GM12878 (cell line): ENCODE results near the gene BFSP2. TPM values are rescaled to one million over a fixed set of nuclear protein-coding genes. Genes with fewer than 3 reads are reported as not detected.

Source experiments
- ATAC-seq: fragments of 200-7000 bp; cut with Tn5 transposase; 3 replicates; pipeline ENCODE4 v1.9.1; 2020; ENCODE audit warnings: mild to moderate bottlenecking, moderate library complexity
- BruUV-seq: library from RNA; stranded (reverse); fragments of 400-500 nt; replicated peaks from 2 replicates; lab custom pipeline; 2021; lab: Mats Ljungman, UMichigan
- CTCF ChIA-PET: fragments of 300-600 bp; sonication (Branson Sonifier 250); formaldehyde crosslinking; extraction: SDS; loops from one replicate; lab custom pipeline; 2021; ENCODE audit warnings: inconsistent platforms; lab: Yijun Ruan, JAX
- POLR2A ChIA-PET: fragments of 350-600 bp; formaldehyde crosslinking; extraction: SDS; loops from one replicate; lab custom pipeline; 2021; ENCODE audit warnings: inconsistent platforms; lab: Charles Lee
- RAD21 ChIA-PET: fragments of 300-600 bp; sonication (Branson Sonifier 250); formaldehyde crosslinking; loops from one replicate; lab custom pipeline; 2023; ENCODE audit warnings: antibody characterized with exemption; ENCODE audit not compliant: unreplicated experiment; lab: Charles Lee
- SMC1A ChIA-PET: fragments of 300-600 bp; sonication (Branson Sonifier 250); formaldehyde crosslinking; loops from one replicate; lab custom pipeline; 2023; ENCODE audit not compliant: unreplicated experiment, uncharacterized antibody; lab: Charles Lee
- DNase-seq: peaks from one replicate; pipeline ENCODE4 v3.0.0-alpha.2; 2011; ENCODE audit warnings: low read depth, low spot score
- FAIRE-seq: peaks from 3 replicates; lab custom pipeline; 2011; peaks lifted over from hg19 to GRCh38; lab: Jason Lieb, UNC
- H2AFZ ChIP-seq: 2 replicates; pipeline ENCODE4 v1.6.0; 2011; ENCODE audit warnings: low read depth, low read length, control low read depth; ENCODE audit not compliant: control insufficient read depth
- H3K27ac ChIP-seq: 2 replicates; pipeline ENCODE4 v1.5.1; 2011; ENCODE audit warnings: control low read depth; ENCODE audit not compliant: control insufficient read depth, insufficient read depth
- H3K27me3 ChIP-seq, 2 experiments: replicated peaks in 1 of 2; 2 replicates each; pipeline versions ENCODE4 v1.6.0 to v1.6.1; 2011; ENCODE audit warnings: low read length in 1 of 2; ENCODE audit not compliant: control insufficient read depth in 2 of 2, insufficient read depth in 2 of 2
- H3K36me3 ChIP-seq, 2 experiments: 2 replicates each; pipeline ENCODE4 v1.5.1; 2011; ENCODE audit warnings: low read length in 1 of 2; ENCODE audit not compliant: control insufficient read depth in 2 of 2, insufficient read depth in 2 of 2
- H3K4me1 ChIP-seq: 2 replicates; pipeline ENCODE4 v1.6.1; 2011; ENCODE audit warnings: mild to moderate bottlenecking, low read length, moderate library complexity, mixed read lengths; ENCODE audit not compliant: control insufficient read depth, insufficient read depth
- H3K4me2 ChIP-seq: 2 replicates; pipeline ENCODE4 v1.6.0; 2011; ENCODE audit warnings: control low read depth; ENCODE audit not compliant: control insufficient read depth, insufficient read depth
- H3K4me3 ChIP-seq: fragments of 200-600 bp; sonication (generic); 2 replicates; pipeline ENCODE4 v1.5.1; 2016
- H3K79me2 ChIP-seq: 2 replicates; pipeline ENCODE4 v1.6.0; 2011; ENCODE audit warnings: low read length; ENCODE audit not compliant: control insufficient read depth, insufficient read depth
- H3K9ac ChIP-seq: 2 replicates; pipeline ENCODE4 v1.8.0; 2011; ENCODE audit warnings: low read length, control low read depth, mixed read lengths; ENCODE audit not compliant: control insufficient read depth, insufficient read depth
- H3K9me3 ChIP-seq: replicated peaks from 3 replicates; pipeline ENCODE4 v1.5.1; 2011; ENCODE audit warnings: mild to moderate bottlenecking, low read length; ENCODE audit not compliant: control insufficient read depth, insufficient read depth
- H4K20me1 ChIP-seq: 2 replicates; pipeline ENCODE4 v1.6.0; 2011; ENCODE audit not compliant: control insufficient read depth, insufficient read depth
- BACH1 ChIP-seq: fragments of 450-650 bp; IDR thresholded peaks from 2 replicates; pipeline ENCODE4 v1.6.1; 2017; ENCODE audit warnings: mild to moderate bottlenecking, borderline replicate concordance
- BHLHE40 ChIP-seq, 2 experiments: fragments of 450-650 bp in 1 of 2; IDR thresholded peaks; 2 replicates each; pipeline ENCODE4 v1.6.1; 2011 to 2017; ENCODE audit warnings: low read depth in 2 of 2, borderline replicate concordance in 1 of 2, improper control_type of control experiment in 1 of 2, low read length in 1 of 2, mild to moderate bottlenecking in 1 of 2
- ETV6 ChIP-seq, 2 experiments: fragments of 450-650 bp in 1 of 2; IDR thresholded peaks in 1 of 2; conservative IDR thresholded peaks in 1 of 2; 2 replicates each; pipeline ENCODE4 v1.6.1; 2014; ENCODE audit warnings: antibody characterized with exemption in 1 of 2, borderline replicate concordance in 1 of 2, low read depth in 1 of 2, mild to moderate bottlenecking in 1 of 2, moderate library complexity in 1 of 2
- PAX8 ChIP-seq: fragments of 450-650 bp; IDR thresholded peaks from 2 replicates; pipeline ENCODE4 v1.6.1; 2017; ENCODE audit warnings: mild to moderate bottlenecking, moderate library complexity
- PML ChIP-seq: IDR thresholded peaks from 2 replicates; pipeline ENCODE4 v1.6.1; 2012; ENCODE audit warnings: low read length, inconsistent platforms
- WGBS: methylation state at CpG from one replicate; pipeline ENCODE4 v1.1.6; 2016; ENCODE audit warnings: low lambda C conversion rate; ENCODE audit not compliant: insufficient replicate concordance, insufficient coverage; ENCODE audit errors: missing lambda C conversion rate; 5-methylcytosine and 5-hydroxymethylcytosine counted together
- in situ Hi-C: fragments of 300-500 bp; cut with MboI; formaldehyde crosslinking; loops from 9 replicates; pipeline ENCODE4 v1.14.3; 2018; ENCODE audit warnings: mixed read lengths
- intact Hi-C: fragments of 100-400 bp; cut with micrococcal nuclease; formaldehyde crosslinking; loops from one replicate; pipeline ENCODE4 v1.14.2; 2022; ENCODE audit not compliant: unreplicated experiment
- polyA plus RNA-seq, 11 experiments: library from polyadenylated mRNA; depleted of rRNA in 4 of 11; unstranded in 6 of 11; stranded (reverse) in 5 of 11; fragments of >200 nt; fragmentation: Nextera tagmentation in 4 of 11; fragmentation: Illumina TruSeq in 1 of 11; extraction: Ambion mirVana in 4 of 11; extraction: Trizol in 1 of 11; gene quantifications; 1 replicate in 1 of 11; 2 replicates in 10 of 11; pipeline versions ENCODE4 v1.2.1 to v1.2.3, GENCODE V29; 2011 to 2016; ENCODE audit warnings: inconsistent platforms in 2 of 11, missing spikeins in 2 of 11, low read depth in 1 of 11
- total RNA-seq, 4 experiments: library from RNA; depleted of rRNA in 3 of 4; stranded (reverse); fragments of >200 nt in 3 of 4; fragmentation: Illumina TruSeq in 1 of 4; extraction: Trizol in 1 of 4; gene quantifications; 2 replicates each; pipeline versions ENCODE4 v1.2.1 to v1.2.3, GENCODE V29; 2013 to 2021
- TF ChIP-seq, protein P1 (sequence below): IDR thresholded peaks from 2 replicates; pipeline ENCODE4 v1.6.1; 2012; ENCODE audit warnings: mild to moderate bottlenecking, low read depth, low read length
- TF ChIP-seq, protein P2 (sequence below): IDR thresholded peaks from 2 replicates; pipeline ENCODE4 v1.6.1; 2012; ENCODE audit warnings: low read length, inconsistent platforms

Gene BFSP2
- total and polyA plus RNA-seq, 10 of the 15 experiments (the other 5 are each of a cell fraction or from before 2014, with no cell fraction given) = 1.5 to 20.4 (median 7.3) TPM

DNA sequence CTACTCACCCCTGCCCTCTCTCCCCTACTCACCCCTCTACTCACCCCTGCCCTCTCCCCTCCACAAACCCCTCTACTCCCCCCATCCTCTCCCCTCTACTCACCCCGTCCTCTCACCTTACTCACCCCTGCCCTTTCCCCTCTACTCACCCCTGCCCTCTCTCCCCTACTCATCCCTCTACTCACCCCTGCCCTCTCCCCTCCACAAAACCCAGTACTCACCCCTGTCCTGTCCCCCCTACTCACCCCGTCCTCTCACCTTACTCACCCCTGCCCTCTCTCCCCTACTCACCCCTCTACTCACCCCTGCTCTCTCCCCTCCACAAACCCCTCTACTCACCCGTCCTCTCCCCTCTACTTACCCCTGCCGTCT is 14.2 kb downstream of the BFSP2 start (continued):
- TF ChIP-seq, protein P1, sequence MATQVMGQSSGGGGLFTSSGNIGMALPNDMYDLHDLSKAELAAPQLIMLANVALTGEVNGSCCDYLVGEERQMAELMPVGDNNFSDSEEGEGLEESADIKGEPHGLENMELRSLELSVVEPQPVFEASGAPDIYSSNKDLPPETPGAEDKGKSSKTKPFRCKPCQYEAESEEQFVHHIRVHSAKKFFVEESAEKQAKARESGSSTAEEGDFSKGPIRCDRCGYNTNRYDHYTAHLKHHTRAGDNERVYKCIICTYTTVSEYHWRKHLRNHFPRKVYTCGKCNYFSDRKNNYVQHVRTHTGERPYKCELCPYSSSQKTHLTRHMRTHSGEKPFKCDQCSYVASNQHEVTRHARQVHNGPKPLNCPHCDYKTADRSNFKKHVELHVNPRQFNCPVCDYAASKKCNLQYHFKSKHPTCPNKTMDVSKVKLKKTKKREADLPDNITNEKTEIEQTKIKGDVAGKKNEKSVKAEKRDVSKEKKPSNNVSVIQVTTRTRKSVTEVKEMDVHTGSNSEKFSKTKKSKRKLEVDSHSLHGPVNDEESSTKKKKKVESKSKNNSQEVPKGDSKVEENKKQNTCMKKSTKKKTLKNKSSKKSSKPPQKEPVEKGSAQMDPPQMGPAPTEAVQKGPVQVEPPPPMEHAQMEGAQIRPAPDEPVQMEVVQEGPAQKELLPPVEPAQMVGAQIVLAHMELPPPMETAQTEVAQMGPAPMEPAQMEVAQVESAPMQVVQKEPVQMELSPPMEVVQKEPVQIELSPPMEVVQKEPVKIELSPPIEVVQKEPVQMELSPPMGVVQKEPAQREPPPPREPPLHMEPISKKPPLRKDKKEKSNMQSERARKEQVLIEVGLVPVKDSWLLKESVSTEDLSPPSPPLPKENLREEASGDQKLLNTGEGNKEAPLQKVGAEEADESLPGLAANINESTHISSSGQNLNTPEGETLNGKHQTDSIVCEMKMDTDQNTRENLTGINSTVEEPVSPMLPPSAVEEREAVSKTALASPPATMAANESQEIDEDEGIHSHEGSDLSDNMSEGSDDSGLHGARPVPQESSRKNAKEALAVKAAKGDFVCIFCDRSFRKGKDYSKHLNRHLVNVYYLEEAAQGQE = no peak
- TF ChIP-seq PML = no peak

DNA sequence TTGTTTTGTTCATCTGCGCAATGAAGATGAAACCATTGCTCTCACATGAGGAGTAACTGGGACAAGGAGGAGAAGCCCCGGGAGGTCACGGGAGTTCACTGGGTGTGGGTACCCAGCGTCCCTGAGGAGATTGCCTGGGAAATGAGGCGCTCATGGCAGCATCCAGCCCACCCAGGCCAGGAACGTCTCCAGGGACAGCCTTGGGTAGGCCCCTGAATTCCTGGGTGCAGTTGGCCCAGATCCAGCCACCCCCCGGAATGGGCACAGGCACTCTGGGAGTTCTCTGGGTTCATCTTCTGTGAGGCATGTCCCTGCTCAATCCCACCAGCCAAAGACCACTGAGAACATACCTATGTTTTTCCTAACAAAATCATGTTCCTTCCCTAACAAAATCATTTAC is 18.5 kb downstream of the BFSP2 start:
- BruUV-seq = no TSS peak
- H3K4me2 ChIP-seq = no peak overlapping the region
- ChIA-PET POLR2A (no interaction called here), RAD21 (no interaction called here), CTCF (no interaction called here), SMC1A (no interaction called here)
- intact Hi-C loops (no loop called here), in situ Hi-C loops (no loop called here)
- no peak overlapping the region for H3K27ac ChIP-seq
- H3K4me1 ChIP-seq = no peaks in the 10 kb centered on the region
- no peaks in the 10 kb centered on the region for H3K9me3 ChIP-seq
- no peaks in the 10 kb centered on the region for H4K20me1 ChIP-seq
- no peak overlapping the region for H2AFZ ChIP-seq
- no peak for DNase-seq
- WGBS = 45% methylated on average over 7 of the region's 7 CpGs
- no peaks in the 10 kb centered on the region for H3K79me2 ChIP-seq
- FAIRE-seq = no peak
- H3K9ac ChIP-seq = no peak overlapping the region
- no peak for TF ChIP-seq ETV6 (conservative IDR thresholded peaks at IDR 0.05 in 1 of 2, IDR thresholded peaks at IDR 0.05 in 1 of 2; ENCODE audit: borderline replicate concordance in 1 of 2, low read depth in 1 of 2)
- TF ChIP-seq, protein P2, sequence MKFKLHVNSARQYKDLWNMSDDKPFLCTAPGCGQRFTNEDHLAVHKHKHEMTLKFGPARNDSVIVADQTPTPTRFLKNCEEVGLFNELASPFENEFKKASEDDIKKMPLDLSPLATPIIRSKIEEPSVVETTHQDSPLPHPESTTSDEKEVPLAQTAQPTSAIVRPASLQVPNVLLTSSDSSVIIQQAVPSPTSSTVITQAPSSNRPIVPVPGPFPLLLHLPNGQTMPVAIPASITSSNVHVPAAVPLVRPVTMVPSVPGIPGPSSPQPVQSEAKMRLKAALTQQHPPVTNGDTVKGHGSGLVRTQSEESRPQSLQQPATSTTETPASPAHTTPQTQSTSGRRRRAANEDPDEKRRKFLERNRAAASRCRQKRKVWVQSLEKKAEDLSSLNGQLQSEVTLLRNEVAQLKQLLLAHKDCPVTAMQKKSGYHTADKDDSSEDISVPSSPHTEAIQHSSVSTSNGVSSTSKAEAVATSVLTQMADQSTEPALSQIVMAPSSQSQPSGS = no peak
- no peak for TF ChIP-seq BACH1
- no peak for TF ChIP-seq BHLHE40 (IDR thresholded peaks at IDR 0.05; ENCODE audit: borderline replicate concordance in 1 of 2, low read depth in 2 of 2, low read length in 1 of 2)
- no peak for TF ChIP-seq PAX8
- H3K4me3 ChIP-seq = no peak overlapping the region
- ATAC-seq = no peak
- peaks cover 0 to 4% of the 10 kb centered on the region in 2 experiments; a peak in 1 of 4 replicates for H3K27me3 ChIP-seq
- H3K36me3 ChIP-seq = no peaks in the 10 kb centered on the region
